ENCODE data around the gene CPNE1.

- no peak for TF ChIP-seq CTCF (IDR thresholded peaks at IDR 0.05)
- TF ChIP-seq POLR2A (IDR thresholded peaks at IDR 0.05): no peak
Measured at GRCh38 chr20:35695245-35695749, 30.6 kb upstream of the CPNE1 start.
